ENCODE data around the gene PPP2R2D.
A peak's percentile ranks its signal among the peaks of the same experiment; 100 is the strongest.
"Not testable (repeated sequence)": the region's sequence is repeated elsewhere in the genome, so short reads cannot be mapped to it uniquely, and the experiment has no call there.

PPP2R2D gene

DNA sequence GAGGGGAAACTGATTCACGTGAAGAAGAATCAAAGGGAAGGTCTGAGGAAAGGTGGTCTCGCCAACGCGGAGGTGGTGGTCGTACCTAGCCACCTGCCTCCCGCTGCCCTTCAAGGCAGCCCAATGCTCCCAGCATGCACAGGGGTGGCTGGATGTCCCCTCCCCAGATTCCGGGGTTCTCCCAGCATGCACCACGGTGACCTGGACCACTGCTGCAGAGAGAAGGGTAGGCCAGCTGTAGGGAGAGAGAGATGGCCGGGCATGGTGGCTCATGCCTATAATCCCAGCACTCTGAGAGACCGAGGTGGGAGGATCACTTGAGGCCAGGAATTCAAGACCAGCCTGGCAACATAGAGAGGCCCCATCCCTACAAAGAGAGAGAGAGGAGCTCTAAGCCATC is 32.4 kb upstream of the PPP2R2D start:
- no peak for DNase-seq (ENCODE audit: low spot score)

DNA sequence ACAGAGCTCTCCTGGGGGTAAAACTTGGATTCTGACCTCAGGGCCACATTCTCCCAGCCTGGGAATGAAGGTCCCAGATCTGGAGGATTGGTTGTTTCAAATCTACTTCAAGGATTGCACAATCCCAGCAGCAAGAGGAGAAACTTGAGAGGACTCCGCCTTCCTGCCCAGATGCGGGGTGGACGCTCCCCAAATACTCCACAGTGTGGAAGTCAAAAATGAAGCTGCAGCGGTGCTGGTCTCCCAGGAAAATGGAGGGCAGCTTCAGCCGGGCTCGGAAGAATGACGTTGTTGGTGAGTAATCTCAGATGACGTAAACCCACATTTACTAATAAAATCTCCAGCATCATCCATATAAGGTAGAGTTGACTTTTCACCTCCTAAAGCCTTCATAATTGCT is 31.5 kb upstream of the PPP2R2D start:
- DNase-seq (ENCODE audit: low spot score) = no peak

DNA sequence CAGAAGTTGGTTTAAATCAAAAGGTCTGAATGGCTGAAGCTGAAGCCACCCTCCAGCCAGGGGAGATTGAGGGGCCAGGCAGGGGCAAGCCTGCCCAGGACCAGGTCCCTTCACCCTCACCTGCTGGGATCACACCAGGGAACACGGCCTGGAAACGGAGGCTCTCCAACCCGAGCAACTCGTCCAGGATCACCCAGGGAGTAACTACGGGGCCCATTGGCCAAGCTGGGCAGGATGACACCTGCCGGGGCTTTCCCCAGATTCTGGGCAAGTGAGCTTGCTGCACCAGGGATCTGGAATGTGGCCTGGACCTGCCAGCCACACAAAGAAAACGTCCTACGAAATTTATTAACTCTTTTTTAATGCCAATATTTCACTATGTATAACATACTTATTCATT is 30.4 kb upstream of the PPP2R2D start:
- DNase-seq (ENCODE audit: low spot score) = no peak

DNA sequence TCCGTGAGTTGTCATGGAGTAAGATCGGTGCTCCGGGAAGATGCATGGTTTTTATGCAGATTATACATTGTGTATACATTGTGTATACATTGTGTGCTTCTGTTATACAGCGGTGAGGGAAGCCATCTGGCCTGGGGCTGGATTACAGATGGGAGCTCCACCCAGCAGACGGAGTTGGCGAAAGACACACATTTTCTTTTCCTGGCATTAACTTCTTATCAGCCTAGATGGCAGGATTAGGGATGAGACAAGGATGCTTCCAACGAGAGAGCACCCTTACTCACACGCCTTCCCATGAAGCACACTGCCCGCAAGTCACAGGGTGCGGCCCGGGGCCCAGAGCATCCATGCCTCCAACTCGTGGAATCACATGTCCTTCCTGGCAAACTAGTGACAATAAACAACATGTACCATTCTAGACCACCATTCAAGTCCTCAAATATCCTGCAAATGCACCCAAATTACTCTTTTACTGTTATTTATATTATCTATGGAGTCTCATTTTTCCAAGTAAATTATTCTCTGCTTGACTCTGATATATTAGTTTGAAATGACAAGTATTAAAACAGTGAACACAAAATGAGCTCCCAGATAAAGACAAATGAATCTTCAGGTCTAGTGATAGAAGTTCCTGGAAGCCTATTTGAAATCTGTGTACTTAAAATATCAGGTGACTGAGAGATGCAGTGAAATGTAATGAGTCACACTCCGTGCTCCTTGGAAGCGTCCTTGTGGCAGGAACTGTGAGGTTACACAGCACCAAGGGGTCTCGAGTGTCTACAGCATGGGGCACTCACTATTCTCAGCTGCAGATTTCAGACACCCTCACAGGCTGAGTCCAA is 29.8 kb upstream of the PPP2R2D start:
- DNase-seq (ENCODE audit: low spot score) = no peak

DNA sequence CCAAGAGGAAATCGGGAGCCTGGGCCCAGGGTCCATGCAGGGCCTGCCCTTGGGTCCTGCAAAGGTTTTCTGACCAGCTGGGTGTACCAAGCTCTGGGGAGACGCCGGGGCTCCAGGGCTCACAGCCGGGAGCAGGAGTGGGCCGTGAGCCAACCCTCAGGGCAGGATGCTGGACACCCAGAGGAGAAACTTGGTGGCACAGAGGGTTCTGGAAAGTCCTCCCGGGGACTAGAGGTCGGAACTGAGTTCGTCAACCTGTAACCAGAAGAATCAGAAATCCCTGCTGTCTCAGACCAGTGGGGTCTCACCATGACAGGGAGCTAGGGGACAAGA is 29.2 kb upstream of the PPP2R2D start:
- DNase-seq (ENCODE audit: low spot score) = no peak

DNA sequence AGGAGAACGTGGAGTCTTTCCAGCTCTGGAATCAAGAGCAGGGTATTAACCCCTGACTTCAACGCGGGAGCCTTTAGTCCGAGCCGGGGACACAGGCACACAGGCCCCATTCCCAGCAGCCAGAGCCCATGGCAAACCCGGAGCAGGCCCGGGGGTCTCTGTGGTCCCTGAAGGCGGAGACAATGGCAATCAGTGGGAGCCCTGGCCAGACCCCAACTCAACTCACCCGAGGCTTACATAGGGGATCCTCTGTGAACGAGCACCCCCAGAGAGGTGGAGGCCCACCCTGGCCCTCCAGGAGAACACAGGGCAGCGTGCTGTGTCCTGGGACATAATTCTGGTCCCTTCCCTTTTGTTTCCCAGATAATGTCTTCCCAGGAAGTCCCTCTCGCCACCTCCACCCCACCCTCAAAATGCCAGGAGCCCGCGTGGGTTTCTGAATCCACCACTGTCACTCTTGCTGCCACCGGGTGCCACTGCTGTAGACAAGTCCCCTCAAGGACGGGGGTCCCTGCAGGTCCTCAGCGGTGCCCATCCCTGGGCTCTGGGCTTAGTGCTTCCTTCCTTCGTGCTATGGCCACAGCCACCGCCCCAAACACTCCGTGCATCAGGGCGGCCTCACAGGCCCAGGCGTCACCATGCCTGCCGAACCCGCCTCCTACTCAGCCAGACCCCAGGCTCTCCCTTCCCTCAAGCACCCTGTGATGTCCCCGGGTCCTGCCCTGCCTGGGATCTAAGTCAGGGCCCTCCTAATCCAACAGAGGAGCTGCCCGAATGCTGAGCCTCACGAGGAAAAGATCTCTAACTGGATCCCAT is 28.6 kb upstream of the PPP2R2D start:
- no peak for DNase-seq (ENCODE audit: low spot score)

DNA sequence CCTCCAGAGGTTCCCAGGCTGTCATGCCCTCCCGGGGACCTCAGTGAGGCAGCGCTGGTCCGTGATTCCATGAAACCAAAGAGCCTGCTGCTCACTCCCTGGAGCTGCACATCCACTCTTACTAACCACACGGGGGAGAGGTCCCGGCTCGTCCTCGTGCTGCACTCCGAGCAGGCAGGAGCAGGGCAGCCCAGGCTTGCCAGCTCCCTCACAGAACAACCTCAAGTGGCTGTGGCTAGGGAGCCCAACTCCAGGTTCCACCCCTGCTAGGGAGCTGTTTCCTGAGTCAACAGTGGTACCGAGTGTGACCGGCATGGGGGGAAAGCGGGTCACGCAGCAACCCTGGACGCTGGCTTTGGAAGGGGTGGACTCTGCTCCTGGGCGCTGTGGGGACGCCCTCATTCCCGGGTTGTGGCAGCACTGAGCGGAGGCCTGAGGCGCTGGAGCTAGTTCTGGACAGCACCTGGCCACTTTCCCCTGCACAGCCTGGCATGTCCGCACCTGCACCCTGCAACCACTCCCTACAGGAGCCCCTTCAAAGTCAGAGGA is 27.9 kb upstream of the PPP2R2D start:
- DNase-seq (ENCODE audit: low spot score) = no peak

DNA sequence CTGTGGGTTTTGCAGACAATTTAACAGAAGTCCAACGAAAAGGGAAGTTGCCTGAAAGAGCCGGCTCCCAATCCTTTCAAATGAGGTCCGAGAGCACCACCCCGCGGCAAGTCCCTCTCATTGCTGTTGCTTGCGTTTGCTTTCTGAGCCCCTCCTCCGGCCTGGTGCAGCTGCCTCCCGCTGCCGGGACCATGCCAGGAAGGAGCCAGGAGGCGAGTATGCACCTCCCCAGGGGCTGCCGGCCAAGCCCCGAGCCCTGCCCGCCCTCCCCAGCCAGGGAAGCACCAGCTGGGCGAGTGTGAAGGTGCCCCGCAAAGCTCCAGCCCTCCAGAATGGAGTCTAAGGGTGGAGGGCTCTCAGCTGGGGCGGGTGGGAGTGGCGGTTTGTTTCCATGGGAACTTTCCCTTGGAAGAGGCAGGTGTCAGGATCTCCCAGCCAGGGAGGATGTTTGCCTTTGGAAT is 25.8 kb upstream of the PPP2R2D start:
- DNase-seq (ENCODE audit: low spot score) = peak; percentile 64

DNA sequence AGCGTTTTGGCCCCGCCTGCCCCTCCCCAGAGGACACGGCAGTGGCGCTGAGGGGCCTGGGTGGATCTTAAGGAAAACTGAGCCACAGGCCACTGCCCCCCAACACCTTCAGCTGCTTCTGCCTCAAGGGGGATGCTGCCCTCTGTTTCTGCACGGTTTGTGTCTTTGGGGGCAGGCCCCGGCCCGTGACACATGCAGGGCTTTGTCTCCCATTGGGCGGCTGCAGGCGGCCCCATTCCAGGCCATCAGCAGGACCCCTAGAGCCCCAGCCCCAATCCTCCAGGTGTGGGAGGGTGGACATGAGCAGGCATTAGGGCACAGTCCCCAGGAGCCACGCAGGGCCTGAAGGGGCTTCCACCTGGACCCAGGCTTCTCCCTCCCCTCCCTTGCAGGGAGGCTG is 25.3 kb upstream of the PPP2R2D start:
- DNase-seq (ENCODE audit: low spot score) = no peak

DNA sequence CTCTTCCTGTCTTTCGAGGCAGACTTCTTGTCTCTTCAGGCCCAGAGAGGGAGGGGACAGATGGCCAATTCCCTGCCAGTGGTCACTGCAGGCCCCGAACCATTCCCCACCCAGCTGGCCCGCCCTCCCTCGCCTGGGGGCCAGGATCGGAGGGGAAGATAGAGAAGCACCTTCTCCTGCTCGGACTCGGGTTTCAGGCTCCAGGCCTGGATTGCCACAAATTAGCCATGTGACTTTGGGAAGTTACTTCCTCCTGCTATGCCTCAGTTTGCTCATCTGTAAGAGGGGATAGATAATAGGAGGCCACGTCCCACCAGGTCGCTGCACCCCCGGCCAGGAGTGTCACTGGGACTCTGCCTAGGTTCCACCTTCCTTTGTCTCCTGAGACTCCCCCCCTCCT is 24.8 kb upstream of the PPP2R2D start:
- DNase-seq (ENCODE audit: low spot score) = no peak

DNA sequence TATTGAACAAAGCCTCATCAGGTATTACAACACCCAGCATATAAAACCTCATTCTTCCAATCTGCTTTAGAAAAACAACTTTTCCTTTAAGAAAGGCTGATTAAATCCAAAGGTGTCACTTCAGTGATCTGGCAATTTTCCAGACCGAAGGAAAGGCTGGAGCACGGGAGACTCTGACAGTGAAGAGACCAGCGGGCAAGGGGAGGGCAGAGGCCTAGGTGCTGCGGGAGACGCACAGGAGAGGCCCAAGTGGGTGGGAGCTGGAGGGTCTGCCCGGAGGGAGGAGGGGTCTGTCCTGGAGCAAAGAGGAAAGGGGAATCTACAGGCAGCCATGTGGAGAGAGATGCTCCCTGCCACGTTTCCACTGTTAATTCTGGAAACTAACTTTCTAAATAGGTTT is 24.3 kb upstream of the PPP2R2D start:
- no peak for DNase-seq (ENCODE audit: low spot score)

DNA sequence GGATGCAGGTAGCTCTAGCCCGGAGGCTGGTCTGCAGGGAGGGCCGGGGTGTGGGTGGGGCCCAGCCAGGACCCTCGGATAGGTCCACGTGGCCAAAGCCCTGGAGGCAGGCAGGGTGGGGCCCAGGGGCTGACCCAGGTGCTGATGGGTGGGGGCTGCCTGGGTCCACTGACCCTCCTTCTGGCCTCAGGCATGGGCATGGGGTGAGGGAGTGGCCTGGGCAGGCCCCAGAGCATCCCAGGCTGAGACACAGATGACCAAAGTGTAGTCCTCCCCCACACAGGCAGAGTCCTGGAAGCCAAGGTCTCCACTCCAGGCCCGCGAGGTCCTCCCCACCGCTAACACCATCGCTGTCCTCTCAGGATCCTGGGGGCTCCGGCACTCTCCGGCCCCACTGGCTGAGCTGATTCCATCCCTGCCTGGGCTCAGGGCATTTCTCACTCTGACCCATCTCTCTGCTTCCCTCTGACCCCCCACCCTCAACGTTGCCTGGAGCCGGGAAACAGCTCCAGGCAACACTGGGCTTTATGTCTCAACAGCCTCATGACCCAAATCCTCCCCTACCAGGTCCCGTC is 20.7 kb upstream of the PPP2R2D start:
- no peak for DNase-seq (ENCODE audit: low spot score)

DNA sequence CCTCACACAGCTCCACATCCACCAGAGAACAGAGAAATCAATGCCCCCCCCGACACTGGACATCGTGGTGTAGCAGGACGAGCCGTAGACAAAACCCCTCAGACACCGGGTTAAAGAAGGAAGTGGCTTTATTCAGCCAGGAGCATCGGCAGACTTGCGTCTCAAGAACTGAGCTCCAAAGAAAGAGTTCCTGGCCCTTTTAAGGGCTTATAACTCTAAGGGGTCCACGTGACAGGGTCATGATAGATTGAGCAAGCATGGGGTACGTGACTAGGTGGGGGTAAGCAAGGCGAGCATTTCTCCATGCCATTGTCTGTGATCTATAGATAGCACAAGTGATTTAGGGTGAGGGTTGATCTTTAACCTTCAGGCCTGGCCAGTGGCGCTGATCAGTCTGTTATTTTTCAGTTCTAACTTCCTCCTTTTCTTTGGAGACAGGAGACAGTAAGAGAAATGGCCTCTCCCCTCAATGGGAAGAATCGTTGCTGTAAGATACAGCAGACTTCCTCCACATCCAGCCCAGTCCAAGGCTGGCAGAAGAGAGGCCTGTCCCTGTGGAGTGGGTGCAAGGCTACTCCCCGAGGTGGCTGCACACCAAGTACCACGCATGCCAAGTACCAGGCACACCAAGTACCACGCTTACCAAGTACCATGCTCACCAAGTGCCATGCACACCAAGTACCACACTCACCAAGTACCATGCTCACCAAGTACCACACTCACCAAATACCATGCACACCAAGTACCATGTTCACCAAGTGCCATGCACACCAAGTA is 19.5 kb upstream of the PPP2R2D start:
- DNase-seq (ENCODE audit: low spot score) = no peak

DNA sequence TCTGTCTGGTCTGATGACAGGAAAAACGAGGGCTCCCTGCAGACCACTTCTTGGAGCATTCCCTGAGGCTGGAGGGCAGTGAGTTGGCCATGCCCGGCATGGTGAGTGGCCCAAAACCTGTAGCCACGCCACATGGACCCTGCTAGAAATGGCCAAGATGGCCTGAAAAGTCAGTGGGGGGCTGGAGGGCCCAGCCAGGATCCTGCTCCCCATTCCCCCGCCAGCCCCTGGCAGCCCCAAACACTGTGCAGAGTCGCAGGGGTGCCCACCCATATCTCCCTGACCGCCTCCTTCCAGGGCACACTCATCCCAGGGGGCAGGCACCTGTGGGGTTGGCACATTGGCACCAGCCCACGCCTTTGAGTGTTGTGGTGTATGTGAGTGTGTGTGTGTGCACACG is 18.7 kb upstream of the PPP2R2D start:
- DNase-seq (ENCODE audit: low spot score) = no peak

DNA sequence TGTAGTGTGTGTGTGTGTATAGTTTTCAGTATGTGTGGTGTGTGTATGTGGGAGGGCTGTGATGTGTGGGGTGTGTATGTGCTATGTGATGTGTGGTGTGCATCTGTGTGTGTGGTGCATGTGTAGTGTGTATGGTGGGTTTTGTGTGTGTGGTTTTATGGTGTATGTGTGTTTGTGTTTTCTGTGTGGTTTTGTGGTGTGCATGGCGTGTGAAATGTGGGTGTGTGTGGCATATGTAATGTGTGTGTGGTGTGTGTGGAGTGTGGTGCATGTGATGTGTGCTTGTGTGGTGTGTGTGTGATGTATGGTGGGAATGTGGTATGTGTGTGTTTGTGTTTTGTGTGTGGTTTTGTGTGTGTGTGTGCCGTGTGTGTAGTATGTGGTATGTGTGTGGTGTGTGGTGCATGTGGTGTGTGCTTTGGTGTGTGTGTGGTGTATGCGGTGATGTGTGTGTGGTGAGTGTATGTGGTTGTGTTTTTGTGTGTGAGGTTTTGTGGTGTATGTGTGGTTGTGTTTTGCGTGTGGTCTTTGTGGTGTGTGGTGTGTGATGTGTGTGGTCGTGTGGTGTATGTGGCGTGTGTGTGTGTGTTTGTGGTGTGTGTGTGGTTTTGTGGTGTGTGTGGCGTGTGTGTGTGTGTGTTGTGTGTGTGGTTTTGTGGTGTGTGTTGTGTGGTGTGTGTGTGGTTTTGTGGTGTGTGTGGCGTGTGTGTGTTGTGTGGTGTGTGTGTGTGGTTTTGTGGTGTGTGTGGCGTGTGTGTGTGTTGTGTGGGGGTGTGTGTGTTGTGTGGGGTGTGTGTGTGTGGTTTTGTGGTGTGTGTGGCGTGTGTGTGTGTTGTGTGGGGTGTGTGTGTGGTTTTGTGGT is 18.0 kb upstream of the PPP2R2D start:
- DNase-seq (ENCODE audit: low spot score) = no peak

DNA sequence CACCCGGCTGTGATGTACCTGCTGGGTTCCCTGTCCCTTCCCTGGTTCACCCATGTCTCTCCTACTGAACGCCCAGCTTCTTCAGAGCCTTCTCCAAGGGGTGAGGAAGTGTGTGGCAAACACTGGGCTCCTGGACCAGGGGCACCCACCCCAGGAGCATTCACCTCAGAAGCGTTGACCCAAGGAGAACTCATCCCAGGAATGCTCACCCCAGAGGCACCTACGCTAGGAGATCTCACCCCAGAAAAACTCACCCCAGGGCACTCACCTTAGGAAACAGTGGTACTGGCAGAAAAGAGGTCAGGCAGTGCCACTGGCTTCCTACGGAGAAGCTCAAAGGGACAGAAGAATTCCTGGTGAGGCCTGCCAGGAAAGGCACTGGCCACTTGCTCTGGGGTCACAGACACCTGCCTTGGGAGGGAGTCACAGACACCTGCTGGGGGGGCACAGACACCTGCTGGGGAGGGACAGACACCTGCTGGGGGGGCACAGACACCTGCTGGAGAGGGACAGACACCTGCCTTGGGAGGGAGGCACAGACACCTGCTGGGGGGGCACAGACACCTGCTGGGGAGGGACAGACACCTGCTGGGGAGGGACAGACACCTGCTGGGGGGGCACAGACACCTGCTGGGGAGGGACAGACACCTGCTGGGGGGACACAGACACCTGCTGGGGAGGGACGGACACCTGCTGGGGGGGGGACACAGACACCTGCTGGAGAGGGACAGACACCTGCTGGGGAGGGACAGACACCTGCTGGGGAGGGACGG is 17.0 kb upstream of the PPP2R2D start:
- not testable (repeated sequence) for DNase-seq (ENCODE audit: low spot score)

DNA sequence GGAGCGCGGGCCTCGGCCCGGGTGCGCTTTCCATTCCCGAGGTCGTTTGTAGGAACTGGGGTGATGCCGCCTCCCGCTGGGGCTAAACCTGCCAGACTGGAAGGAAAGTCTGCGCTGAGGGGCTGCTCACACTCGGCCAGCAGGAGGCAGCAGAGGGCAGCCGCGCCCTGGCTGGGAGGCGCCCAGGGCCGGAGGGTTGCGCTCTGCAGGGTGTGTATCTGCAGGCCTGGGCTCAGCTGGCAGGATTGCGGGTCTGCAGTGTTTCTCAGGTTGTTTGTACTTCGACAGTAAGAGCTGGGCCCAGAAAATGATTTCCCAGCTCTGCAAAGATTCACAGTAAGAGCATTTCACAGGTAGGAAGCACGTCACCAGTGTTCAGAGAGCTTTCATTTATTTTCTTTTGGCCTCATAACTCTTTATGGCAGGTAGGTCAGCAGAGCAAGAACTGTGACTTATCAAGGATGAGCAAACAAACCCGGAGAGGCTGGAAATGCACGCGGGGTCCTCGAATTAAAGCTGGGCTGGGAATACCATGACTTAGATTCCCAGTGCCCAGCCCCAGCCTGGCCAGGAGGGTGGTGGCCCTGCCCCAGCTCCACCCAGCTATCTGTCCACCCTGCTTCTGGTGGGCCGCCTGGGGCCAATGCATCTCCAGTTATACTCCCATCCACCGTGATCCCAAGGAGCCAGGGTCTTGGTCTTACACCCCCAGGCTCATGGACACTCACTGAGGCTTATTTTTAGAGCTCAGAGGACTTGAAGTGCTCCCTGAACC is 15.2 kb upstream of the PPP2R2D start:
- DNase-seq (ENCODE audit: low spot score) = peak; percentile 38

DNA sequence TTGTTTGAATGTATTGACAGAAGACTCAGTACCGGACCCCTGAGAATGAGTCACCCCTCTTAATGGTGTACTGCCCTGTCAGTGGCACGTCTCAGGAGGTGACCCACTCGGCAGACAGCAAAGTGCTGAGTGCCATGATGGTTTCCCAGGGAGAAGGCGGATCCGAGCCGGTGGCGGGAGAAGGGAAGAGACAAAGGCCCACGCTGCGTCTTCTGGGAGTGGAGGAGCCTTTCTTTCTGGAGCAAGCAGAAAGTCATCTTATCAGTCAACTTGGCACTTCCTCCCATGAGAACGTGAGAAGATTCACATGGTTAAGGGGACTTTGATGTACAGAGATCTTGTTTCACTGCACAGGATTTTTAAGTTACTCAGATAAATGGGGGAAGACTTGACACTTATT is 14.6 kb upstream of the PPP2R2D start:
- DNase-seq (ENCODE audit: low spot score) = no peak

DNA sequence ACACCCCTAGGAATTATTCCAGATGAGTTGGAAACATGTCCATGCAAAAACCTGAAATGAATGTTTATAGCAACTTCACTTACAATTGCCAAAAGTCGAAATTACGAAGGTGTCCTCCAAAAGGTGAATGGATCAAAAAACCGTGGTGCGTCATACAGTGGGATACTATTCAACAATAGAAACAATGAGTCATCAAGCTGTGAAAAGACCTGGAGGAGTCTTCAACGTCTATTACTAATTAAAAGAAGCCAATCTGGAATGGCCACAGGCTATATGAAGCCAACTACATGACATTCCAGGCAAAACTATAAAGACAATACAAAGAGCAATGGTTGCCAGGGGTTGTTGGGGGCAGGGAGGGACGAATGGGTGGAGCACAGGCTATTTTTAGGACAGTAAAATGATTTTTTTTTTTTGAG is 12.6 kb upstream of the PPP2R2D start:
- DNase-seq (ENCODE audit: low spot score) = no peak

Data from putamen (tissue), 1 donor.